Measurements from ENCODE around the gene BEX3. TPM values are rescaled to one million over a fixed set of nuclear protein-coding genes. Genes with fewer than 3 reads are reported as not detected.
"Not testable (repeated sequence)": the region's sequence is repeated elsewhere in the genome, so short reads cannot be mapped to it uniquely, and the experiment has no call there.

The BEX3 gene
- polyA plus RNA-seq, 2 donors = 28.2 to 60.1 TPM

- Histone ChIP-seq H3K36me3 (ENCODE audit: control insufficient read depth in 2 of 2, insufficient read depth in 2 of 2, low read length in 1 of 2) (no peaks in the 10 kb centered on the region), H3K27ac (ENCODE audit: low read depth in 2 of 2, low read length in 1 of 2) (no peak overlapping the region), H3K27me3 (ENCODE audit: control insufficient read depth in 1 of 2, insufficient read depth in 2 of 2, low read length in 2 of 2) (peaks cover 0 to 4% of the 10 kb centered on the region in 2 donors), H3K4me1 (ENCODE audit: control insufficient read depth in 2 of 2, insufficient read depth in 2 of 2, low read length in 1 of 2) (no peaks in the 10 kb centered on the region), H3K9me3 (ENCODE audit: control insufficient read depth in 2 of 2, insufficient read depth in 1 of 2, low read depth in 1 of 2, low read length in 1 of 2) (no peaks in the 10 kb centered on the region), H3K4me3 (ENCODE audit: low read depth in 1 of 2, low read length in 2 of 2) (no peak overlapping the region)
- WGBS, 2 donors = 67 to 84% methylated on average over 4 of the region's 4 CpGs
Observed at GRCh38 chrX:103397707-103398106, 21.4 kb downstream of the BEX3 start.

GRCh38 chrX:103398421-103398864 lies 22.1 kb downstream of the BEX3 start:
- Histone ChIP-seq H3K27me3 (ENCODE audit: control insufficient read depth in 1 of 2, insufficient read depth in 2 of 2, low read length in 2 of 2) (peaks cover 0 to 4% of the 10 kb centered on the region in 2 donors), H3K9me3 (ENCODE audit: control insufficient read depth in 2 of 2, insufficient read depth in 1 of 2, low read depth in 1 of 2, low read length in 1 of 2) (no peaks in the 10 kb centered on the region), H3K36me3 (ENCODE audit: control insufficient read depth in 2 of 2, insufficient read depth in 2 of 2, low read length in 1 of 2) (no peaks in the 10 kb centered on the region), H3K4me3 (ENCODE audit: low read depth in 1 of 2, low read length in 2 of 2) (no peak overlapping the region), H3K4me1 (ENCODE audit: control insufficient read depth in 2 of 2, insufficient read depth in 2 of 2, low read length in 1 of 2) (no peaks in the 10 kb centered on the region), H3K27ac (ENCODE audit: low read depth in 2 of 2, low read length in 1 of 2) (no peak overlapping the region)
- WGBS, 2 donors = 10 to 11% methylated on average over 1 of the region's 1 CpG

GRCh38 chrX:103399744-103400143 lies 23.4 kb downstream of the BEX3 start:
- WGBS, 2 donors = 9 to 25% methylated on average over 1 of the region's 1 CpG
- H3K4me3 ChIP-seq (ENCODE audit: low read depth in 1 of 2, low read length in 2 of 2) = no peak overlapping the region
- no peak overlapping the region for H3K27ac ChIP-seq (ENCODE audit: low read depth in 2 of 2, low read length in 1 of 2)
- H3K9me3 ChIP-seq (ENCODE audit: control insufficient read depth in 2 of 2, insufficient read depth in 1 of 2, low read depth in 1 of 2, low read length in 1 of 2) = no peaks in the 10 kb centered on the region
- H3K36me3 ChIP-seq (ENCODE audit: control insufficient read depth in 2 of 2, insufficient read depth in 2 of 2, low read length in 1 of 2) = no peaks in the 10 kb centered on the region
- no peaks in the 10 kb centered on the region for H3K4me1 ChIP-seq (ENCODE audit: control insufficient read depth in 2 of 2, insufficient read depth in 2 of 2, low read length in 1 of 2)
- peaks cover 0 to 4% of the 10 kb centered on the region in 2 donors for H3K27me3 ChIP-seq (ENCODE audit: control insufficient read depth in 1 of 2, insufficient read depth in 2 of 2, low read length in 2 of 2)

GRCh38 chrX:103400931-103401330 lies 24.6 kb downstream of the BEX3 start:
- WGBS, 2 donors = 63 to 70% methylated on average over 1 of the region's 1 CpG
- Histone ChIP-seq H3K27ac (ENCODE audit: low read depth in 2 of 2, low read length in 1 of 2) (no peak overlapping the region), H3K27me3 (ENCODE audit: control insufficient read depth in 1 of 2, insufficient read depth in 2 of 2, low read length in 2 of 2) (peaks cover 0 to 4% of the 10 kb centered on the region in 2 donors)

GRCh38 chrX:103404231-103405008 lies 28.1 kb downstream of the BEX3 start:
- Histone ChIP-seq H3K27ac (ENCODE audit: low read depth in 2 of 2, low read length in 1 of 2) (no peak overlapping the region), H3K36me3 (ENCODE audit: control insufficient read depth in 2 of 2, insufficient read depth in 2 of 2, low read length in 1 of 2) (no peaks in the 10 kb centered on the region), H3K4me1 (ENCODE audit: control insufficient read depth in 2 of 2, insufficient read depth in 2 of 2, low read length in 1 of 2) (no peaks in the 10 kb centered on the region), H3K9me3 (ENCODE audit: control insufficient read depth in 2 of 2, insufficient read depth in 1 of 2, low read depth in 1 of 2, low read length in 1 of 2) (no peaks in the 10 kb centered on the region), H3K27me3 (ENCODE audit: control insufficient read depth in 1 of 2, insufficient read depth in 2 of 2, low read length in 2 of 2) (peaks cover 0 to 3% of the 10 kb centered on the region in 2 donors), H3K4me3 (ENCODE audit: low read depth in 1 of 2, low read length in 2 of 2) (peak overlapping the region in 1 of 2 donors; percentile 39)
- 1 to 19% methylated on average over 19 of the region's 19 CpGs for WGBS, 2 donors

More at GRCh38 chrX:103400931-103401330, 24.6 kb downstream of the BEX3 start:
- no peaks in the 10 kb centered on the region for H3K36me3 ChIP-seq (ENCODE audit: control insufficient read depth in 2 of 2, insufficient read depth in 2 of 2, low read length in 1 of 2)
- H3K4me1 ChIP-seq (ENCODE audit: control insufficient read depth in 2 of 2, insufficient read depth in 2 of 2, low read length in 1 of 2) = no peaks in the 10 kb centered on the region
- no peaks in the 10 kb centered on the region for H3K9me3 ChIP-seq (ENCODE audit: control insufficient read depth in 2 of 2, insufficient read depth in 1 of 2, low read depth in 1 of 2, low read length in 1 of 2)
- no peak overlapping the region for H3K4me3 ChIP-seq (ENCODE audit: low read depth in 1 of 2, low read length in 2 of 2)

GRCh38 chrX:103405009-103405333 lies 28.6 kb downstream of the BEX3 start:
- peak overlapping the region in 1 of 2 donors; percentile 39 for H3K4me3 ChIP-seq (ENCODE audit: low read depth in 1 of 2, low read length in 2 of 2)
- no peaks in the 10 kb centered on the region for H3K36me3 ChIP-seq (ENCODE audit: control insufficient read depth in 2 of 2, insufficient read depth in 2 of 2, low read length in 1 of 2)
- H3K4me1 ChIP-seq (ENCODE audit: control insufficient read depth in 2 of 2, insufficient read depth in 2 of 2, low read length in 1 of 2) = no peaks in the 10 kb centered on the region
- H3K27me3 ChIP-seq (ENCODE audit: control insufficient read depth in 1 of 2, insufficient read depth in 2 of 2, low read length in 2 of 2) = peaks cover 0 to 3% of the 10 kb centered on the region in 2 donors
- H3K27ac ChIP-seq (ENCODE audit: low read depth in 2 of 2, low read length in 1 of 2) = no peak overlapping the region
- no peaks in the 10 kb centered on the region for H3K9me3 ChIP-seq (ENCODE audit: control insufficient read depth in 2 of 2, insufficient read depth in 1 of 2, low read depth in 1 of 2, low read length in 1 of 2)
- 4 to 17% methylated on average over 7 of the region's 7 CpGs for WGBS, 2 donors

GRCh38 chrX:103406256-103406655 lies 29.9 kb downstream of the BEX3 start:
- Histone ChIP-seq H3K27me3 (ENCODE audit: control insufficient read depth in 1 of 2, insufficient read depth in 2 of 2, low read length in 2 of 2) (peaks cover 0 to 3% of the 10 kb centered on the region in 2 donors), H3K9me3 (ENCODE audit: control insufficient read depth in 2 of 2, insufficient read depth in 1 of 2, low read depth in 1 of 2, low read length in 1 of 2) (no peaks in the 10 kb centered on the region), H3K4me1 (ENCODE audit: control insufficient read depth in 2 of 2, insufficient read depth in 2 of 2, low read length in 1 of 2) (no peaks in the 10 kb centered on the region), H3K27ac (ENCODE audit: low read depth in 2 of 2, low read length in 1 of 2) (no peak overlapping the region), H3K4me3 (ENCODE audit: low read depth in 1 of 2, low read length in 2 of 2) (no peak overlapping the region), H3K36me3 (ENCODE audit: control insufficient read depth in 2 of 2, insufficient read depth in 2 of 2, low read length in 1 of 2) (no peaks in the 10 kb centered on the region)
- 56 to 96% methylated on average over 1 of the region's 1 CpG for WGBS, 2 donors

- Histone ChIP-seq H3K27me3 (ENCODE audit: control insufficient read depth in 1 of 2, insufficient read depth in 2 of 2, low read length in 2 of 2) (peaks cover 0 to 3% of the 10 kb centered on the region in 2 donors), H3K36me3 (ENCODE audit: control insufficient read depth in 2 of 2, insufficient read depth in 2 of 2, low read length in 1 of 2) (no peaks in the 10 kb centered on the region), H3K27ac (ENCODE audit: low read depth in 2 of 2, low read length in 1 of 2) (no peak overlapping the region), H3K4me1 (ENCODE audit: control insufficient read depth in 2 of 2, insufficient read depth in 2 of 2, low read length in 1 of 2) (no peaks in the 10 kb centered on the region), H3K4me3 (ENCODE audit: low read depth in 1 of 2, low read length in 2 of 2) (no peak overlapping the region), H3K9me3 (ENCODE audit: control insufficient read depth in 2 of 2, insufficient read depth in 1 of 2, low read depth in 1 of 2, low read length in 1 of 2) (no peaks in the 10 kb centered on the region)
- 86 to 100% methylated on average over 2 of the region's 2 CpGs for WGBS, 2 donors
Observed at GRCh38 chrX:103407776-103408175, 31.4 kb downstream of the BEX3 start.

GRCh38 chrX:103411721-103412120 lies 35.4 kb downstream of the BEX3 start:
- H3K9me3 ChIP-seq (ENCODE audit: control insufficient read depth in 2 of 2, insufficient read depth in 1 of 2, low read depth in 1 of 2, low read length in 1 of 2); H3K4me1 ChIP-seq (ENCODE audit: control insufficient read depth in 2 of 2, insufficient read depth in 2 of 2, low read length in 1 of 2); H3K27me3 ChIP-seq (ENCODE audit: control insufficient read depth in 1 of 2, insufficient read depth in 2 of 2, low read length in 2 of 2); H3K36me3 ChIP-seq (ENCODE audit: control insufficient read depth in 2 of 2, insufficient read depth in 2 of 2, low read length in 1 of 2); H3K27ac ChIP-seq (ENCODE audit: low read depth in 2 of 2, low read length in 1 of 2); H3K4me3 ChIP-seq (ENCODE audit: low read depth in 1 of 2, low read length in 2 of 2): not testable (repeated sequence)
- WGBS, 2 donors = 75 to 98% methylated on average over 2 of the region's 2 CpGs
